OCI-LY7 (cell line): ENCODE results near the gene MRPS27. TPM values are rescaled to one million over a fixed set of nuclear protein-coding genes. Genes with fewer than 3 reads are reported as not detected.

ENCODE experiments used
- BruUV-seq: library from RNA; stranded (reverse); fragments of 400-500 nt; replicated peaks from 2 replicates; lab custom pipeline; 2021; lab: Mats Ljungman, UMichigan
- CTCF ChIA-PET: fragments of 300-600 bp; sonication (Branson Sonifier 250); formaldehyde crosslinking; loops from one replicate; lab custom pipeline; 2022; ENCODE audit warnings: antibody characterized with exemption; ENCODE audit not compliant: unreplicated experiment; lab: Charles Lee
- POLR2A ChIA-PET: fragments of 300-600 bp; sonication (Branson Sonifier 250); formaldehyde crosslinking; loops from one replicate; lab custom pipeline; 2022; ENCODE audit warnings: antibody characterized with exemption; lab: Charles Lee
- DNase-seq: peaks from one replicate; pipeline ENCODE4 v3.0.0-alpha.2; 2015; ENCODE audit warnings: low spot score
- H2AFZ ChIP-seq: fragments of 200-600 bp; sonication (generic), shearing (Covaris generic); 2 replicates; pipeline ENCODE4 v1.6.1; 2014; ENCODE audit warnings: mild to moderate bottlenecking, antibody characterized with exemption, low read length, moderate library complexity
- H3K27ac ChIP-seq: fragments of 200-600 bp; sonication (generic); 2 replicates; pipeline ENCODE4 v1.5.1; 2014; ENCODE audit warnings: mixed run types, low read depth, mild to moderate bottlenecking, moderate library complexity, low read length, inconsistent platforms; ENCODE audit not compliant: poor library complexity, severe bottlenecking
- H3K36me3 ChIP-seq: fragments of 200-600 bp; sonication (generic); 2 replicates; pipeline ENCODE4 v1.6.1; 2014; ENCODE audit warnings: mild to moderate bottlenecking, antibody characterized with exemption, low read length, moderate library complexity, mixed read lengths; ENCODE audit not compliant: insufficient read depth
- H3K4me1 ChIP-seq: fragments of 200-600 bp; sonication (generic); 2 replicates; pipeline ENCODE4 v1.5.1; 2014; ENCODE audit warnings: mild to moderate bottlenecking, low read length; ENCODE audit not compliant: insufficient read depth, poor library complexity, severe bottlenecking
- H3K4me2 ChIP-seq: fragments of 200-600 bp; sonication (generic); 2 replicates; pipeline ENCODE4 v1.6.1; 2014; ENCODE audit warnings: mild to moderate bottlenecking, low read length
- H3K4me3 ChIP-seq: fragments of 200-600 bp; sonication (generic); 2 replicates; pipeline ENCODE4 v1.5.1; 2014; ENCODE audit warnings: mild to moderate bottlenecking, low read depth, low read length; ENCODE audit not compliant: poor library complexity, severe bottlenecking
- H3K79me2 ChIP-seq: fragments of 200-600 bp; sonication (generic); 2 replicates; pipeline ENCODE4 v1.6.1; 2016; ENCODE audit warnings: low read depth, mild to moderate bottlenecking, low read length, moderate library complexity, mixed read lengths; ENCODE audit not compliant: insufficient read depth
- H3K9me2 ChIP-seq: fragments of 200-600 bp; sonication (generic); 2 replicates; pipeline ENCODE4 v1.6.1; 2016; ENCODE audit warnings: mild to moderate bottlenecking, low read length, mixed read lengths; ENCODE audit not compliant: insufficient read depth
- H3K9me3 ChIP-seq: fragments of 200-600 bp; sonication (generic); 2 replicates; pipeline ENCODE4 v1.6.1; 2014; ENCODE audit warnings: mild to moderate bottlenecking, mixed run types, low read length, mixed read lengths
- H4K20me1 ChIP-seq: fragments of 200-600 bp; sonication (generic); 2 replicates; pipeline ENCODE4 v1.6.1; 2014; ENCODE audit warnings: mild to moderate bottlenecking, antibody characterized with exemption, low read length, moderate library complexity, mixed read lengths; ENCODE audit not compliant: insufficient read depth
- EZH2phosphoT487 ChIP-seq: fragments of 200-600 bp; sonication (generic); IDR thresholded peaks from 2 replicates; pipeline ENCODE4 v1.6.1; 2018; ENCODE audit warnings: low read depth, borderline replicate concordance, mild to moderate bottlenecking, mixed run types, antibody characterized with exemption, low read length, moderate library complexity, mixed read lengths
- intact Hi-C: fragments of 100-400 bp; cut with micrococcal nuclease; formaldehyde crosslinking; loops from one replicate; pipeline ENCODE4 v1.10.0; 2022; ENCODE audit not compliant: unreplicated experiment
- total RNA-seq, 2 experiments: library from RNA; depleted of rRNA in 1 of 2; stranded (reverse); fragments of >200 nt in 1 of 2; shearing (Covaris generic) in 1 of 2; gene quantifications; 2 replicates each; pipeline ENCODE4 v1.2.3, GENCODE V29; 2014 to 2022
- TF ChIP-seq, protein P1 (sequence below): fragments of 200-600 bp; sonication (generic); conservative IDR thresholded peaks from 2 replicates; pipeline ENCODE4 v1.5.1; 2014; ENCODE audit warnings: mild to moderate bottlenecking, antibody characterized with exemption, low read length, moderate library complexity, mixed read lengths

MRPS27 gene
- total RNA-seq, 2 experiments from 2014 or later: 62.6 to 70.9 TPM

DNA sequence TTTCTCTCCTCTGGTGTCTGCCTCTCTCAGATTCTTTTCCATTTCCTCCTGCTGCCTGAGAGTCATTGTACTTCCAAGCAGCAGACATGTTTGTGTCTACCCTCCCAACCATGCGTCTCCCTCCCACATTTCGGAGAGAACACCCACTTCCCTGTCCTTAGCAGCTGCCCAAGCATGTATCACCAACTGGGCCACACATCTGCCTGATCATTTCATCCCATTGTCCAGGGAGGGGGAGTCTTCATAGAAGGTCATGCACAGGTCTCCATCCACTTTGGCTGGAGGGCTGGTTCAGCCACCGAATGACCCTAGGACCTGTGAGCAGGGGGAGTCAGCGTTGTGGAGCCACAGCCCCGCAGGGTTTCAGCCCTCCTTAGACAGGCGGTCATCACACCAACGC, 137.4 kb downstream of the MRPS27 start:
- H3K4me2 ChIP-seq: no peak overlapping the region
- DNase-seq: no peak
- H3K36me3 ChIP-seq: no peaks in the 10 kb centered on the region
- TF ChIP-seq EZH2phosphoT487: no peak
- TF ChIP-seq, protein P1, sequence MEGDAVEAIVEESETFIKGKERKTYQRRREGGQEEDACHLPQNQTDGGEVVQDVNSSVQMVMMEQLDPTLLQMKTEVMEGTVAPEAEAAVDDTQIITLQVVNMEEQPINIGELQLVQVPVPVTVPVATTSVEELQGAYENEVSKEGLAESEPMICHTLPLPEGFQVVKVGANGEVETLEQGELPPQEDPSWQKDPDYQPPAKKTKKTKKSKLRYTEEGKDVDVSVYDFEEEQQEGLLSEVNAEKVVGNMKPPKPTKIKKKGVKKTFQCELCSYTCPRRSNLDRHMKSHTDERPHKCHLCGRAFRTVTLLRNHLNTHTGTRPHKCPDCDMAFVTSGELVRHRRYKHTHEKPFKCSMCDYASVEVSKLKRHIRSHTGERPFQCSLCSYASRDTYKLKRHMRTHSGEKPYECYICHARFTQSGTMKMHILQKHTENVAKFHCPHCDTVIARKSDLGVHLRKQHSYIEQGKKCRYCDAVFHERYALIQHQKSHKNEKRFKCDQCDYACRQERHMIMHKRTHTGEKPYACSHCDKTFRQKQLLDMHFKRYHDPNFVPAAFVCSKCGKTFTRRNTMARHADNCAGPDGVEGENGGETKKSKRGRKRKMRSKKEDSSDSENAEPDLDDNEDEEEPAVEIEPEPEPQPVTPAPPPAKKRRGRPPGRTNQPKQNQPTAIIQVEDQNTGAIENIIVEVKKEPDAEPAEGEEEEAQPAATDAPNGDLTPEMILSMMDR: no peak
- H4K20me1 ChIP-seq: no peaks in the 10 kb centered on the region
- H2AFZ ChIP-seq: no peak overlapping the region
- no TSS peak for BruUV-seq
- CTCF ChIA-PET: no interaction called here
- H3K4me3 ChIP-seq: no peak overlapping the region
- no peak overlapping the region for H3K27ac ChIP-seq
- POLR2A ChIA-PET: no interaction called here
- intact Hi-C loops: no loop called here
- no peaks in the 10 kb centered on the region for H3K9me3 ChIP-seq
- H3K9me2 ChIP-seq: no peaks in the 10 kb centered on the region
- no peaks in the 10 kb centered on the region for H3K79me2 ChIP-seq
- no peaks in the 10 kb centered on the region for H3K4me1 ChIP-seq

- H3K27ac ChIP-seq: no peak overlapping the region
- intact Hi-C loops: no loop called here
- CTCF ChIA-PET: no interaction called here
- BruUV-seq: no TSS peak
- DNase-seq: no peak
- no peaks in the 10 kb centered on the region for H3K9me3 ChIP-seq
- no peak overlapping the region for H3K4me3 ChIP-seq
- H3K4me2 ChIP-seq: no peak overlapping the region
- H4K20me1 ChIP-seq: no peaks in the 10 kb centered on the region
- POLR2A ChIA-PET: interaction anchor here (0.6 to 0.8 kb wide), 3 partner anchors 54 to 208 kb away, joined by 3 to 11 read pairs (median 3); no protein-coding TSS in a partner anchor
- H3K36me3 ChIP-seq: no peaks in the 10 kb centered on the region
- no peak overlapping the region for H2AFZ ChIP-seq
- no peaks in the 10 kb centered on the region for H3K4me1 ChIP-seq
- TF ChIP-seq, protein P1: no peak
- no peak for TF ChIP-seq EZH2phosphoT487
- H3K9me2 ChIP-seq: no peaks in the 10 kb centered on the region
- no peaks in the 10 kb centered on the region for H3K79me2 ChIP-seq
Observed at GRCh38 chr5:72180925-72181324, 139.1 kb downstream of the MRPS27 start.

DNA sequence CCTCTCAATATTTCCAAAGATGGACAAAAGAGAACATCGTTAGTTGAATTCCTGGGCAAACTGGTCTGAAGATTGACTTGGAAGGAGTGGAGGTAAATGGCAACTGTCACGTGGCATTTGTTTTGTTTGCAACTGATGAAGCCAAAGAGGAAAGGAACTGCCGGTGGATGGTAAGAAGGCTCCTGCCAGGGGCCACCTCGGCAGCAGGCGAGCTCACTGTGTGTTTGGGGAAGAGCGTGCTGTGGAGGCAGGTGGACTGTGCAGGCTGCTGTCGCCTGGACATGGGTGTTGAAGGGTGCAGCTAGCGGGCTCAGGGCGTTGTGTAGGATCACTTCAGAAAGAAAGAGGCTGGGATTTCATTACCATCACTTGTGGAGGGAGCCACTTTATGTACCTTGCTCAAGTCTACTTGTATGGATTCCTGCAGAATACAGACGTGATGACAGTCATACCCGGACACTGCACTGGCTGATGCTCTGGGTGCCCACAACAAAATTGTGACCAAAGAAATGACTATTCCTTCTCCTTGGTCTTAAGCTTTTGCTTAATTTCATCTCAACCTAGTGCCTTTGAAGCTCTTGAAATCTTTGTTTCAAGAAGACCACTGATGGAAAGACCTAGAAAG, 140.1 kb downstream of the MRPS27 start:
- no peaks in the 10 kb centered on the region for H3K36me3 ChIP-seq
- no peak overlapping the region for H3K4me2 ChIP-seq
- no peaks in the 10 kb centered on the region for H3K4me1 ChIP-seq
- ChIA-PET CTCF (no interaction called here), POLR2A (interaction anchor here (0.8 to 1.0 kb wide), 2 partner anchors 16 to 207 kb away, joined by 3 to 4 read pairs; no protein-coding TSS in a partner anchor)
- no peak overlapping the region for H2AFZ ChIP-seq
- H3K9me3 ChIP-seq: no peaks in the 10 kb centered on the region
- BruUV-seq: no TSS peak
- H3K9me2 ChIP-seq: no peaks in the 10 kb centered on the region
- DNase-seq: no peak
- H4K20me1 ChIP-seq: no peaks in the 10 kb centered on the region
- H3K79me2 ChIP-seq: no peaks in the 10 kb centered on the region
- no peak overlapping the region for H3K27ac ChIP-seq
- intact Hi-C loops: no loop called here
- TF ChIP-seq, protein P1: no peak
- no peak for TF ChIP-seq EZH2phosphoT487
- H3K4me3 ChIP-seq: no peak overlapping the region
